GM12892 (cell line): ENCODE results near the gene TANGO2.

Experiments used
- POLR2A ChIP-seq: IDR thresholded peaks from 2 replicates; pipeline ENCODE4 v1.6.1; 2011; ENCODE audit warnings: low read depth, low read length, control low read depth
- POLR2AphosphoS5 ChIP-seq: IDR thresholded peaks from 2 replicates; pipeline ENCODE4 v1.6.1; 2011; ENCODE audit warnings: low read depth, low read length, control low read depth
- TAF1 ChIP-seq: IDR thresholded peaks from 2 replicates; pipeline ENCODE4 v1.6.1; 2011; ENCODE audit warnings: low read depth, mild to moderate bottlenecking, control low read depth, low read length, borderline replicate concordance

DNA sequence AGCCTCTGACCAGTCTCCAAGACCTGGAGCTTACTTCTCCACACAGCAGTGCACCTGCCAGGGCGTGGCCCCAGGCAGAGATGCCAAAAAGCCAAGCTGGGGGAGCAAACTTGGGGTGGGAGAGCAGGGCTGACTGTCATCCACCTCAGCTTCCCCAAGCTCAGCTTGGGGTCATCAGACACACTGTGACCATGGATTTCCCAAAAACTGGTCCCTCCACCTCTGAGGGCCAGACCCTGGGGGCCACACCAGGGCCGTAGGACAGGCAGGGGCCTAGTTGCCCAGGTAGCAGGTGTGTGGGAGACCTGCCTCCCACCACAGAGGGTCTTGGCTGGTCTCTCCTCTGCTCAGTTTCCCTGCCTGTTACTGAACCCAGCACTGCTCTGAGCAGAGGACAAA is 34.9 kb upstream of the TANGO2 start:
- TF ChIP-seq POLR2A (no peak), TAF1 (no peak), POLR2AphosphoS5 (no peak)
